ENCODE measurements around the gene ASB6. TPM values are rescaled to one million over a fixed set of nuclear protein-coding genes. Genes with fewer than 3 reads are reported as not detected.

ASB6 gene
- total and polyA plus RNA-seq, 7 donors, result 6.3 to 20.2 (median 8.9) TPM

DNA sequence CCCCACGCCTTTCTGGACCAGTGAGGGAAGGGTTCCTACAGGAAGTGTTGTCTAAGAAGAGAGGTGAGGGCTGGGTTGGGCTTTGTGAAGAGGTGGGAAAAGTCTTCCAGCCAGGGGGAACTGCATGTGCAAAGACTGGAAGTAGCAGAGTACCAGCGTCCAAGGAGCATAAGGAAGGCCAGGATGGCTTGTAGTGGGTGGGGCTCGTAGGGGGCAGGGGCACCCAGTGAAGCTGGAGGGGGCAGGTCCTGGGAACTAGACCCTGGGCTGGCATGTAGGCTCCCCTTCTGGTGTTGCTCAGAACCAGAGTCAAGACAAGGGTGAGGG is 43.9 kb upstream of the ASB6 start:
- TF ChIP-seq, protein P1, sequence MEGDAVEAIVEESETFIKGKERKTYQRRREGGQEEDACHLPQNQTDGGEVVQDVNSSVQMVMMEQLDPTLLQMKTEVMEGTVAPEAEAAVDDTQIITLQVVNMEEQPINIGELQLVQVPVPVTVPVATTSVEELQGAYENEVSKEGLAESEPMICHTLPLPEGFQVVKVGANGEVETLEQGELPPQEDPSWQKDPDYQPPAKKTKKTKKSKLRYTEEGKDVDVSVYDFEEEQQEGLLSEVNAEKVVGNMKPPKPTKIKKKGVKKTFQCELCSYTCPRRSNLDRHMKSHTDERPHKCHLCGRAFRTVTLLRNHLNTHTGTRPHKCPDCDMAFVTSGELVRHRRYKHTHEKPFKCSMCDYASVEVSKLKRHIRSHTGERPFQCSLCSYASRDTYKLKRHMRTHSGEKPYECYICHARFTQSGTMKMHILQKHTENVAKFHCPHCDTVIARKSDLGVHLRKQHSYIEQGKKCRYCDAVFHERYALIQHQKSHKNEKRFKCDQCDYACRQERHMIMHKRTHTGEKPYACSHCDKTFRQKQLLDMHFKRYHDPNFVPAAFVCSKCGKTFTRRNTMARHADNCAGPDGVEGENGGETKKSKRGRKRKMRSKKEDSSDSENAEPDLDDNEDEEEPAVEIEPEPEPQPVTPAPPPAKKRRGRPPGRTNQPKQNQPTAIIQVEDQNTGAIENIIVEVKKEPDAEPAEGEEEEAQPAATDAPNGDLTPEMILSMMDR (IDR thresholded peaks at IDR 0.05), result no peak
- no peaks in the 10 kb centered on the region for H3K4me1 ChIP-seq
- ATAC-seq, result no peak
- no peak overlapping the region for H3K4me3 ChIP-seq
- intact Hi-C loops (cut with DNase I), result no loop called here
- 69 to 75% (median 72%) methylated on average over 3 of the region's 3 CpGs for WGBS, 3 donors
- no peaks in the 10 kb centered on the region for H3K36me3 ChIP-seq (ENCODE audit: insufficient read depth in 1 of 2, low read depth in 1 of 2)
- DNase-seq, result no peak
- peaks cover 0 to 33% (median 4%) of the 10 kb centered on the region in 3 donors for H3K27me3 ChIP-seq (ENCODE audit: insufficient read depth in 3 of 3, low read length in 2 of 3)
- H3K9me3 ChIP-seq, result no peaks in the 10 kb centered on the region
- H3K27ac ChIP-seq, result no peak overlapping the region

DNA sequence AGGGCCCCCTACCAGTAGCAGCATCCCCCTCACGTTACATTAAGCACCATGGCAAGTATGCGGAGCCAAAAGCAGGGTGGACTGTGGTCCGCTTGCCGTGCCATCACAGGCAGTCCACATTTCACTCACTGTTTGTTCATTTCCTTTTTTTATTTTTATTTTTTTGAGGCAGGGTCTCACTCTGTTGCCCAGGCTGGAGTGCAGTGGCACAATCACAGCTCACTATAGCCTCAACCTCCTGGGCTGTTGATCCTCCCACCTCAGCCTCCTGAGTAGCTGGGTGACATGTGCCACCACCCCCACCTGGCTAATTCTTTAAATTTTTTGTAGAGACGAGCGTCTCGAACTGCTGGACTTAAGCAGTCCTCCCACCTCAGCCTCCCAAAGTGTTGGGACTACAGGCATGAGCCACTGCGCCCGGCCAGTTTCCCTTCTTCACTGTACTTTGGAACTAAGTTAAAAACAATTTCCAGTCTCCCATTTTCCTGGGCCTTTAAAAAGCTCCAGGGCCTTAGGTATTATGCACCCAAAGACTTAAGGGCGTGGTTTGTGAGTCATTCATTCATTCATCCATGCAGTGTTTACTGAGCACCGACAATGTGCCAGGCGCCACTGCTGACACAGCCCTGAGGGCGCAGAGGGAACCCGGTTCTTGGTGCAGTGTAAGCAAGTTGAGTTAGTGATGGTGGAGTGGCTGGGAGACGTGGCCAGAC is 43.4 kb upstream of the ASB6 start:
- WGBS, 3 donors, result 79 to 81% (median 80%) methylated on average over 15 of the region's 15 CpGs
- Histone ChIP-seq H3K4me3 (no peak overlapping the region), H3K36me3 (ENCODE audit: insufficient read depth in 1 of 2, low read depth in 1 of 2) (no peaks in the 10 kb centered on the region)

DNA sequence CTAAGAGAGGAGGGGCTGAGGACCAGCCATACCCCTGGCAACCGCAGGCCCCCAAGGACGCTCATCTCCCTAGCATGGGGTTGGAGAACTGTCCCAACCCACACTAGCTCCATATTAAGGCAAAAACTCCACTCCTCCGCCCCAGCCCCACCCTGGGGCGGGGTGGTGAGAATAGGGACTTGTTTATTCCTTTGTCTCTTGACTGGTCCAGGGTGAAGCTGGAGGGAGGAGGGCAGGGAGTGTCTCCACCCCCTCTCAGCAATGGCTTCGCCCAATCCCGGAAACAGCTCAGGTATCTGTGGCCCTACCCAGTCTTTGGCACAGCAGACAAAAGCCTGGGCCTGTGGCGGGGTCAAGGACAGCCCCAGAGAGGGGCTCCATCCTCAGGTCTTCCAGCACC is 40.4 kb upstream of the ASB6 start:
- WGBS, 3 donors, result 82 to 85% (median 84%) methylated on average over 7 of the region's 7 CpGs
- no peak for ATAC-seq
- no peaks in the 10 kb centered on the region for H3K4me1 ChIP-seq
- H3K36me3 ChIP-seq (ENCODE audit: insufficient read depth in 1 of 2, low read depth in 1 of 2), result no peaks in the 10 kb centered on the region
- no peak overlapping the region for H3K27ac ChIP-seq
- no peak for DNase-seq
- peaks cover 0 to 57% (median 5%) of the 10 kb centered on the region in 3 donors for H3K27me3 ChIP-seq (ENCODE audit: insufficient read depth in 3 of 3, low read length in 2 of 3)
- H3K4me3 ChIP-seq, result no peak overlapping the region
- intact Hi-C loops (cut with DNase I), result no loop called here
- H3K9me3 ChIP-seq, result no peaks in the 10 kb centered on the region
- TF ChIP-seq, protein P1 (IDR thresholded peaks at IDR 0.05), result no peak

More for the DNA sequence above, 43.4 kb upstream of the ASB6 start:
- Histone ChIP-seq H3K27me3 (ENCODE audit: insufficient read depth in 3 of 3, low read length in 2 of 3) (peaks cover 0 to 35% (median 4%) of the 10 kb centered on the region in 3 donors), H3K27ac (no peak overlapping the region), H3K9me3 (no peaks in the 10 kb centered on the region), H3K4me1 (no peaks in the 10 kb centered on the region)
- ATAC-seq (no peak), DNase-seq (no peak)
- intact Hi-C loops (cut with DNase I), result no loop called here
- TF ChIP-seq, protein P1 (IDR thresholded peaks at IDR 0.05), result no peak

DNA sequence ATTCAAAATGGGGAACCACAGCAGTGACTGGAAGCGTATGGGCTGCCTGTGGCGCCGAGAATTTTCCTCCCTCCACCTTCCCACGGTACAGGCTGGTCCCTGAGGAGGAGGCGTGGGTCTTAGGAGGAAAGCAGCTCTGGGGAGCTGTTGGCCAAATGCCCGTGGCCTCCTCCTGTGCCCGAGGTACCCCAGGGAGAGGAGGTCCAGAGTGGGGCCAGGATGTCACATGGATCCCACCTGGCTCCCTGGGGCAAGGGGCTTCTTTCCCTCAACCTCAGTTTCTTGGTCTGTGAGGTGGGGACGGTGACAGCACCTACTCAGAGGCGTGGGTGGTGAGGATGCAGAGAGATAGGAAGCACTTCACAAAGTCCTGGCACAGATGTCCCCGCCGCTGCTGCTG is 40.0 kb upstream of the ASB6 start:
- Histone ChIP-seq H3K27ac (no peak overlapping the region), H3K9me3 (no peaks in the 10 kb centered on the region), H3K27me3 (ENCODE audit: insufficient read depth in 3 of 3, low read length in 2 of 3) (peaks cover 0 to 62% (median 5%) of the 10 kb centered on the region in 3 donors), H3K36me3 (ENCODE audit: insufficient read depth in 1 of 2, low read depth in 1 of 2) (no peaks in the 10 kb centered on the region), H3K4me1 (no peaks in the 10 kb centered on the region), H3K4me3 (no peak overlapping the region)
- ATAC-seq, result no peak
- TF ChIP-seq, protein P1 (IDR thresholded peaks at IDR 0.05), result no peak
- DNase-seq, result no peak
- intact Hi-C loops (cut with DNase I), result no loop called here
- WGBS, 3 donors, result 61 to 63% (median 62%) methylated on average over 11 of the region's 11 CpGs

DNA sequence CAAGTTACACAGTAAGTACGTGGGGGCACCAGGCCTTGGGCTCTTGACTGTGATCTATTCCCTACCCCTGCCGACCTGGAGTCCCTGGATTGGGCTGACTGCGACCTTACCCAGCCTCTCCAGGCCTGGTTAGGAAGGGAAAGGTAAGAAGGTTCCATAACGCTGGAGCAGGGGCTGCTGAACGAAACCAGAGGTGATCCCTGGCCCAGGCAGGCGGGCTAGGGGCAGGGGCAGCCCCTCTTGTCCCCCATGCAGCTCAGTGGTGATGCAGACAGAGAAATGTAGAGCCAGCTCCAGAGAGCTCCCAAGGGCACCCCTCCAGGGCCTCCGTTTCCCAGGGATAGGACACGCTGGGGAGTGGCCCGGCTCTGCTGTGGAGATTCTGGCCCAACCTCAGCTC is 37.6 kb upstream of the ASB6 start:
- H3K27ac ChIP-seq, result no peak overlapping the region
- WGBS, 3 donors, result 60 to 71% (median 67%) methylated on average over 8 to 9 of the region's 9 CpGs
- no peak for DNase-seq
- intact Hi-C loops (cut with DNase I), result no loop called here
- H3K4me3 ChIP-seq, result no peak overlapping the region
- no peak for ATAC-seq
- H3K36me3 ChIP-seq (ENCODE audit: insufficient read depth in 1 of 2, low read depth in 1 of 2), result no peaks in the 10 kb centered on the region
- no peaks in the 10 kb centered on the region for H3K9me3 ChIP-seq
- TF ChIP-seq, protein P1 (IDR thresholded peaks at IDR 0.05), result no peak
- H3K27me3 ChIP-seq (ENCODE audit: insufficient read depth in 3 of 3, low read length in 2 of 3), result peaks cover 0 to 72% (median 13%) of the 10 kb centered on the region in 3 donors
- H3K4me1 ChIP-seq, result no peaks in the 10 kb centered on the region

Data from psoas muscle (tissue), 8 donors.